ENCODE measurements around the gene ATP1A1. TPM values are rescaled to one million over a fixed set of nuclear protein-coding genes. Genes with fewer than 3 reads are reported as not detected.

ATP1A1 gene
- total RNA-seq (2014; rRNA removed; shearing (Covaris generic); ENCODE audit: low replicate concordance), result 931 and 967 TPM in 2 replicates

DNA sequence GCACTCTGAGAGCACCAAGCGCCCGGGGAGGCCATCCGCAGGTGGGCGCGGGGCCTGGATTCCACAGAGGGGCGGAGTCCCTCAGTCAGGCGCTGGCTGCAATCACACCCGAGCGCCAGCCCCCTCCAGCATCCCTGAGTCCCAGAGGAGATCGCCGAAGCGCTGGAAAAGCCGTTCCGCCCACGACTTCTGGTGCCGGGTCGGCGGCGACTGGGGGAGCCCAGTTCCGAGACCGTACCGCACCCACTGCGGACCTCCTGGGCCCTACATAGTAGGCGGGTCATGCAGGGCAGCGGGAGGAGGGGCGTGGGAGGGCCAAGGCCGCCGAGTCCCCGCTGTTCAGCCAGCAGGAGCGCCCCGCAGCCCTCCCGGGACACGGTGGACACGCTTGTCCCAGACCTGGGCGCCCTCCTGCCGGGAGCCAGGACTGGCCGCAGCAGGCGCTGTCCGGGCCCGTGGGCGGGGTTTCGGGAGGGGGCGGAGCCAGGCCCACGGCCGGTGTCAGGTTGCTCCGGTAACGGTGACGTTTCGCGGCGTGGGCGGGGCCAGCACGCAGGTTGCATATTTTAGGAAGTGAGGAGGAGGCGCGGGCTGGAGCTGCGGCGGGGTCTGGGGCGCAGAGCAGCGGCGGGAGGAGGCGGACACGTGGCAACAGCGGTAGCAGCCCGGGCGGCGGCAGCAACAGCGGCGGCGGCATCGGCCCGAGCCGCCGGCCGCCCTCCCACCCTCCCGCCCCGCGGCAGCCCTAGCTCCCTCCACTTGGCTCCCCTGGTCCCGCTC is at the start of gene ATP1A1:
Gene ATP1A1, plus strand, starts transcription at position 594 of the 780 bp plus-strand sequence. CDS start 268 bp downstream, outside the sequence.
- peaks cover 46% of the 10 kb centered on the region for H4K20me1 ChIP-seq (ENCODE audit: insufficient read depth, low read depth, low read length)
- peak; percentile 98 for DNase-seq
- peak within 1 kb of the TSS; percentile 96 for H3K27ac ChIP-seq (ENCODE audit: low read length)
- H3K9me2 ChIP-seq (replicated peaks; ENCODE audit: insufficient read depth, low read length), result no peaks in the 10 kb centered on the region
- H2AFZ ChIP-seq (ENCODE audit: low read length), result peak within 1 kb of the TSS; percentile 72; the same call in 1 of the 2 replicates
- no peaks in the 10 kb centered on the region for H3K9me3 ChIP-seq (ENCODE audit: low read length)
- H3K4me3 ChIP-seq (ENCODE audit: low read length), result peak within 1 kb of the TSS; percentile 94
- H3K79me2 ChIP-seq (ENCODE audit: low read length), result peaks cover 46% of the 10 kb centered on the region
- H3K4me1 ChIP-seq (ENCODE audit: low read length), result peaks cover 64% of the 10 kb centered on the region
- no peaks in the 10 kb centered on the region for H3K27me3 ChIP-seq (ENCODE audit: low read length)
- peak within 1 kb of the TSS; percentile 91 for H3K4me2 ChIP-seq (ENCODE audit: low read depth, low read length, poor library complexity, severe bottlenecking)
- peaks cover 44% of the 10 kb centered on the region for H3K36me3 ChIP-seq (ENCODE audit: insufficient read depth, low read length)
- H3K9ac ChIP-seq (ENCODE audit: low read length), result peak within 1 kb of the TSS; percentile 97

DNA sequence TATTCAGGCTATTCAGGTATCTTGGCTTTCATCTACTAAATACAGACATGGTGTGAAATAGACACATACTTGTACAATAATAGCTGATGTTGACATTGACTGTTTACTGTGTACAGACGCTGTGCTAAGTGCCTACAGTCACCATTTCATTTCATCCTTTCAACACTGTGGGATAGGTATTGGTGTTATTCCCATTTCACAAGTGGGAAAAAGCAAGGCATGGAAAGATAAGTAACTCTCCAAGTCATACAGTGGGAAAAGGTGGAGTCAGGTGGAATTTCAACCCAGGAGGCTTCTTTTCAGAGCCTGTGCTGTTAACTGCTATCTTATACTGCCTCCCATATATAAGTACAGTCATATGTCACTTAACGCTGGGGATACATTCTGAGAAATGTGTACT is 49.6 kb upstream of the ATP1A1 start:
- Histone ChIP-seq H3K9me2 (replicated peaks; ENCODE audit: insufficient read depth, low read length) (no peaks in the 10 kb centered on the region), H3K79me2 (ENCODE audit: low read length) (no peaks in the 10 kb centered on the region), H3K27ac (ENCODE audit: low read length) (no peak overlapping the region), H3K9ac (ENCODE audit: low read length) (no peak overlapping the region), H3K27me3 (ENCODE audit: low read length) (no peaks in the 10 kb centered on the region), H3K4me2 (ENCODE audit: low read depth, low read length, poor library complexity, severe bottlenecking) (no peak overlapping the region), H3K4me3 (ENCODE audit: low read length) (no peak overlapping the region), H3K4me1 (ENCODE audit: low read length) (peaks cover 56% of the 10 kb centered on the region), H4K20me1 (ENCODE audit: insufficient read depth, low read depth, low read length) (no peaks in the 10 kb centered on the region), H3K36me3 (ENCODE audit: insufficient read depth, low read length) (no peaks in the 10 kb centered on the region), H3K9me3 (ENCODE audit: low read length) (no peaks in the 10 kb centered on the region), H2AFZ (ENCODE audit: low read length) (no peak overlapping the region)
- no peak for DNase-seq

DNA sequence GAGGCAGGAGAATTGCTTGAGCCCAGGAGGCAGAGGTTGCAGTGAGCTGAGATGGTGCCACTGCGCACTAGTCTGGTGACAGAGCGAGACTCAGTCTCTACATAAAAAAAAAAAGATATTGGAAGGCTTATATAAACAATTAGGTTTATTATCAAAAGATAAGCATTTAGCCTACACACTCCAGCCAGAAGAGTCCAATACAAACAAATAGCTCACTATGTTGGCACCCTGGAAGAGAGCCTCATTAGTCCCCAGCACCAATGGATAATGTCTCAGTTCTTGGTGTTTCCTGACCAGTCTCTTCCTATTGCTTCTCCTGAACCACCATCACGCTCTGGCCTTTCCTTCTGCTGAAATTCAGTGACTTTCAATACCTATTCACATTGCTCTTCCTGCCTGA is 48.6 kb upstream of the ATP1A1 start:
- H3K27ac ChIP-seq (ENCODE audit: low read length), result no peak overlapping the region

DNA sequence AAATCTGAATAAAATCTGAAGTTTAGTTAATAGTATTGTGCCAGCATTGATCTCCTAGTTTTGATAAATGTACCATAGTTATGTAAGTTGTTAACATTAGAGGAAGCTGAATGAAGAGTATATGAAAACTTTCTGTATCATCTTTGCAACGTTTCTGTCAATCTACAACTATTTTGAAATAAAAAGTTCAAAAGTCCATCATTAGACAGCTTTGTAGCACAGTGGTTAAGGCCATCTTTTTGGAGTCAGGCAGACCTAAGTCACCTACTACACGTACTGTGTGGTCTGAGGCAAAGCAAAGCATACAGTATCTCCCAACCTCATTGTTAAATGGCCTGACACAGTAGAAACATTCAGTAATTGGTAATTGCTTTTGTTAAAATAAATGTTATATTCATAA is 47.9 kb upstream of the ATP1A1 start:
- H3K4me2 ChIP-seq (ENCODE audit: low read depth, low read length, poor library complexity, severe bottlenecking), result no peak overlapping the region
- no peaks in the 10 kb centered on the region for H3K9me2 ChIP-seq (replicated peaks; ENCODE audit: insufficient read depth, low read length)
- H3K4me3 ChIP-seq (ENCODE audit: low read length), result no peak overlapping the region
- peaks cover 72% of the 10 kb centered on the region for H3K4me1 ChIP-seq (ENCODE audit: low read length)
- H3K79me2 ChIP-seq (ENCODE audit: low read length), result no peaks in the 10 kb centered on the region
- no peaks in the 10 kb centered on the region for H3K36me3 ChIP-seq (ENCODE audit: insufficient read depth, low read length)
- no peak overlapping the region for H3K27ac ChIP-seq (ENCODE audit: low read length)
- no peak for DNase-seq
- H3K9me3 ChIP-seq (ENCODE audit: low read length), result no peaks in the 10 kb centered on the region
- no peaks in the 10 kb centered on the region for H3K27me3 ChIP-seq (ENCODE audit: low read length)
- no peak overlapping the region for H2AFZ ChIP-seq (ENCODE audit: low read length)
- no peak overlapping the region for H3K9ac ChIP-seq (ENCODE audit: low read length)
- no peaks in the 10 kb centered on the region for H4K20me1 ChIP-seq (ENCODE audit: insufficient read depth, low read depth, low read length)

More for the DNA sequence above, 48.6 kb upstream of the ATP1A1 start:
- no peaks in the 10 kb centered on the region for H3K9me2 ChIP-seq (replicated peaks; ENCODE audit: insufficient read depth, low read length)
- no peak overlapping the region for H3K4me2 ChIP-seq (ENCODE audit: low read depth, low read length, poor library complexity, severe bottlenecking)
- H3K9me3 ChIP-seq (ENCODE audit: low read length), result no peaks in the 10 kb centered on the region
- peaks cover 65% of the 10 kb centered on the region for H3K4me1 ChIP-seq (ENCODE audit: low read length)
- H4K20me1 ChIP-seq (ENCODE audit: insufficient read depth, low read depth, low read length), result no peaks in the 10 kb centered on the region
- no peaks in the 10 kb centered on the region for H3K36me3 ChIP-seq (ENCODE audit: insufficient read depth, low read length)
- no peak overlapping the region for H2AFZ ChIP-seq (ENCODE audit: low read length)
- no peaks in the 10 kb centered on the region for H3K27me3 ChIP-seq (ENCODE audit: low read length)
- DNase-seq, result no peak
- H3K4me3 ChIP-seq (ENCODE audit: low read length), result no peak overlapping the region
- H3K79me2 ChIP-seq (ENCODE audit: low read length), result no peaks in the 10 kb centered on the region
- H3K9ac ChIP-seq (ENCODE audit: low read length), result no peak overlapping the region

DNA sequence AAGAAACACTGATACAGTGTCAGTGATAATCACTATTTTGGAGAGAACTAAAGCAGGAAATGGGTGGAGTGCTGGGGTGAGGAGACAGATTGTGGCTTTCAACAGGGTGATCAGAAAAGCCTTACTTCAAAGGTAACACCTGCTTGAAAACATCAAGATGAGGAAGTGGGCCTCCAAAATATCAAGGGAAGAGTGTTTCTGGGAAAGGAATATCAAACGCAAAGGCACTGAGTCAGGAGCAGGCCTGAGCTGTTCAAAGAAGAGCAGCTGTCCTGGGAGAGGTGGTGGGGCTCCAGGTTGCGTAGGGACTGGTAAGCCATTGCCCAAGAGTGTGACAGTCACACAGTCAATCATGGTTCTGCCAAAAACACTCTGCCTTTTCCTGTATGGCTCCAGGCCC is 47.1 kb upstream of the ATP1A1 start:
- DNase-seq, result peak; percentile 51
- H3K27me3 ChIP-seq (ENCODE audit: low read length), result no peaks in the 10 kb centered on the region
- H3K4me1 ChIP-seq (ENCODE audit: low read length), result peaks cover 75% of the 10 kb centered on the region
- H3K4me3 ChIP-seq (ENCODE audit: low read length), result no peak overlapping the region
- peak overlapping the region; percentile 39; the same call in 1 of the 2 replicates for H2AFZ ChIP-seq (ENCODE audit: low read length)
- H3K9me3 ChIP-seq (ENCODE audit: low read length), result no peaks in the 10 kb centered on the region
- H3K27ac ChIP-seq (ENCODE audit: low read length), result peak overlapping the region; percentile 98
- H4K20me1 ChIP-seq (ENCODE audit: insufficient read depth, low read depth, low read length), result no peaks in the 10 kb centered on the region
- H3K9ac ChIP-seq (ENCODE audit: low read length), result peak overlapping the region; percentile 23
- no peaks in the 10 kb centered on the region for H3K36me3 ChIP-seq (ENCODE audit: insufficient read depth, low read length)
- peak overlapping the region; percentile 39 for H3K4me2 ChIP-seq (ENCODE audit: low read depth, low read length, poor library complexity, severe bottlenecking)
- H3K9me2 ChIP-seq (replicated peaks; ENCODE audit: insufficient read depth, low read length), result no peaks in the 10 kb centered on the region
- H3K79me2 ChIP-seq (ENCODE audit: low read length), result no peaks in the 10 kb centered on the region

DNA sequence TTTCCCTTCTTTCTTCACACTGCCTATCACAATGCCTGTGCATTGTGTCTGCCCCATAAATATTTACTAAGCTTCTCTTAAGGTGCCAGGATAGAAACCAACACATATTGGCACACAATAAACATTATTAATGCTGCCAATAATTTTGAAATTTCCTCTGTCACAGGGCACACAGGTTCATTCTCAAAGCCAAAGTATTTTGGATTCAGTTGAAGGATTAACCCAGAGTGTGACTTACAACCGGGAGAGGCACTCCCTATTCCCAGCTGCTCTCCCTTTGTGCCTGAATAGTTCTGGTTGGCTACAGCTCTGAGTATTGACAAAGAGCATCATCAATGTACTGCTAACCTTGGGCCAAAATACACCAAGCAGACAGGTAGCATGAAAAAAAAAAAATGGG is 46.6 kb upstream of the ATP1A1 start:
- no peaks in the 10 kb centered on the region for H3K9me3 ChIP-seq (ENCODE audit: low read length)
- H3K9me2 ChIP-seq (replicated peaks; ENCODE audit: insufficient read depth, low read length), result no peaks in the 10 kb centered on the region
- H3K9ac ChIP-seq (ENCODE audit: low read length), result peak overlapping the region; percentile 23; the same call in 1 of the 2 replicates
- no peaks in the 10 kb centered on the region for H3K79me2 ChIP-seq (ENCODE audit: low read length)
- no peaks in the 10 kb centered on the region for H3K36me3 ChIP-seq (ENCODE audit: insufficient read depth, low read length)
- H3K27me3 ChIP-seq (ENCODE audit: low read length), result no peaks in the 10 kb centered on the region
- H3K4me1 ChIP-seq (ENCODE audit: low read length), result peaks cover 79% of the 10 kb centered on the region
- peak overlapping the region; percentile 39; the same call in 1 of the 2 replicates for H2AFZ ChIP-seq (ENCODE audit: low read length)
- H3K4me2 ChIP-seq (ENCODE audit: low read depth, low read length, poor library complexity, severe bottlenecking), result peak overlapping the region; percentile 39
- no peak overlapping the region for H3K4me3 ChIP-seq (ENCODE audit: low read length)
- peak overlapping the region; percentile 98 for H3K27ac ChIP-seq (ENCODE audit: low read length)
- DNase-seq, result no peak
- no peaks in the 10 kb centered on the region for H4K20me1 ChIP-seq (ENCODE audit: insufficient read depth, low read depth, low read length)

DNA sequence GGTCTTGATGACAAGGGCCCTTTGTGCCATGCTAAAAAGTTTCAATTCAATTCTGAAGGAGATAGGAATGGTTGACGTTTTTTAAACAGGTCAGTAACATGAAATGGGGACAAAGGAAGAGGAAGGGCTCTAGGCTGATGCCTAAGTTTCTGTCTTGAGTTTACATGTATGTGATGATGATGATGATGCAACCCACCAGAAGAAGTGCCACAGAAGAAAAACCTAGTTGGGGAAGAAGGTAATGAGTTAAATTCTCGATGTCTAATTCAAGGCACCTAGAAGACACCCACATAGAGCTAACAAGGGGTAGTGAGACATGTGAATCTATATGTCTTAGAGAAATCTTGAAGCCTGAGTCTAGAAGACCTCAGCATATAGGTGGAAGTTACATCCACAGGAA is 44.4 kb upstream of the ATP1A1 start:
- no peaks in the 10 kb centered on the region for H3K9me2 ChIP-seq (replicated peaks; ENCODE audit: insufficient read depth, low read length)

DNA sequence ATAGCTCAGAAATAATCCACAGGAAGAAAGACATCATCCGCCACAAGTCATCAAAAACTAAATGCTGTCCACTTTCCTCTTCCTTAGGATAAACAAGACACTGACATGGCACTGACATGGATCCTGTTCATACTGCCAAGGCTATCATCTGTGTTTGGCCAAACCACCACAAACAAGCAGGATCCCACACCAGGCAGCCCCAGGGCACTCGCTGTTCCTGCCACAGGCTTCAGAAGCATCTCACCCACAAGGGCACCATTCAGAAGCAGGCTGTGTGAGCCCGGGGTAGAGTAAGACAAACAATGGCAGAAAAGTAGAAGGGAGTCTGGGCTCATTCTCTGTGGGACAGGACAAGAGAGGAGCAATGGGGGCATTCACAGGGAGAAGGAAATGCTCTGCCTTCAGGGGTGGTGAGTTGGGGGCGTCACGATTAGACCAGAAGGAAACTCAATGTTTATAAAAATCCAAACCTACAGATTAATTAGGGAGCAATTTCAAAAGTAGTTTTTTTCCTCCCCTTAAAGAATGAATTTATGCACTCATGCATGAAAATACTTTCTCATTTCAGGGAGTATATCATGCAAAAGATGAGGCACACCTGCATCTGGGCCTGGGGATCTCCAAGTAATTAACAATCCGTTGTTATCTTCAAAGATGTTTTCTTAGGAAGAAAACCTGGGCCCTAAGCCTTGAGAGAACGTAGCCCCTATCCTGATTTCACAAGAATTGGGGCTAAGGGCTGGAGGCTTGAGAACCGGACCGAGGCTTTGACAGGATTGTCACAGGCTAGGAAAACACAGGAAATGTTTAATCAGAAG is 43.3 kb upstream of the ATP1A1 start:
- Histone ChIP-seq H3K9me3 (ENCODE audit: low read length) (no peaks in the 10 kb centered on the region), H3K4me1 (ENCODE audit: low read length) (peaks cover 100% of the 10 kb centered on the region), H3K9ac (ENCODE audit: low read length) (peak overlapping the region; percentile 74), H3K4me2 (ENCODE audit: low read depth, low read length, poor library complexity, severe bottlenecking) (peak overlapping the region; percentile 72), H3K9me2 (replicated peaks; ENCODE audit: insufficient read depth, low read length) (no peaks in the 10 kb centered on the region), H3K27ac (ENCODE audit: low read length) (peak overlapping the region; percentile 98), H4K20me1 (ENCODE audit: insufficient read depth, low read depth, low read length) (no peaks in the 10 kb centered on the region), H3K36me3 (ENCODE audit: insufficient read depth, low read length) (no peaks in the 10 kb centered on the region), H3K27me3 (ENCODE audit: low read length) (no peaks in the 10 kb centered on the region), H3K79me2 (ENCODE audit: low read length) (no peaks in the 10 kb centered on the region), H2AFZ (ENCODE audit: low read length) (no peak overlapping the region), H3K4me3 (ENCODE audit: low read length) (peak overlapping the region; percentile 53)
- DNase-seq, result peak; percentile 68

More for the DNA sequence above, 44.4 kb upstream of the ATP1A1 start:
- H3K79me2 ChIP-seq (ENCODE audit: low read length), result no peaks in the 10 kb centered on the region
- peak overlapping the region; percentile 98 for H3K27ac ChIP-seq (ENCODE audit: low read length)
- H3K4me1 ChIP-seq (ENCODE audit: low read length), result peaks cover 92% of the 10 kb centered on the region
- no peaks in the 10 kb centered on the region for H3K27me3 ChIP-seq (ENCODE audit: low read length)
- H4K20me1 ChIP-seq (ENCODE audit: insufficient read depth, low read depth, low read length), result no peaks in the 10 kb centered on the region
- no peak overlapping the region for H3K4me3 ChIP-seq (ENCODE audit: low read length)
- H3K4me2 ChIP-seq (ENCODE audit: low read depth, low read length, poor library complexity, severe bottlenecking), result peak overlapping the region; percentile 72
- H3K9me3 ChIP-seq (ENCODE audit: low read length), result no peaks in the 10 kb centered on the region
- DNase-seq, result no peak
- no peak overlapping the region for H2AFZ ChIP-seq (ENCODE audit: low read length)
- H3K36me3 ChIP-seq (ENCODE audit: insufficient read depth, low read length), result no peaks in the 10 kb centered on the region
- H3K9ac ChIP-seq (ENCODE audit: low read length), result peak overlapping the region; percentile 74
